Activated CD4-positive, alpha-beta T cell treated with anti-CD3 and anti-CD28 coated beads for 4 hours (primary cell): Measurements from ENCODE around the gene PSMA7.
A peak's percentile ranks its signal among the peaks of the same experiment; 100 is the strongest.

Source experiments
- DNase-seq, 2 donors: peaks; one replicate each; pipeline ENCODE4 v3.0.0-alpha.2; 2020

PSMA7 gene

DNA sequence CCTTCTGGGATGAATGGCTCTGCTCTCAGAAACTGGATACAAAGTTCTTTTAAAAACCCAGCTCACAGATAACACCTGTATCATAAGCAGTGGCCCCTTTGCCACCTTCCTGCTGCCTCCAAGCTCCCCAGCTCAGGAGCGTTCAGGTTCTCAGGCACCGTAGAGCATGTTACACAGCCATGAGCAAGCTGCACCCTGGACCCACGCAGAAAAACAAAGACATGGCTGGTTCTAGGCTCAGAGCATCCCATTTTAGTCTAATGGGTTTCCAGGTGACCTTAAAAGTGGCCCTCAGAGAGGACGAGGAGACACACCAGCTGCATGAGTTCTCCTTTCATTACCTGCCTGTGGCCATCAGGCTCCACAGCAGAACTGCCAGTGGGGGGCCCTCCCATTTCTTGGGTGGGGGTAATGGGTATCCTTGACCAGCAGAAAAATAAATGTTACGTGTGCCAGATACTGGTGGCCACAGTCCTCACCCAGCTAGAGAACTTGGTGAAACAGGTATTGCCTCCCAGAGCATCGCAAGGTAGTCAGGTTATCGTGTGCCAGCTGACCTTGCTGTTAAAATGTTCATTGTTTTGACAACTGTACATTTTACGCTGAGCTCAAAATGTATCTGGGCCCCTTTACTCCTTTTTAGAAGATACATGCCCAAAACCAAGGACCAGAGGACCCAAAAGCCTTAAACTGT is 7.5 kb downstream of the PSMA7 start:
- DNase-seq, result no peak

- DNase-seq, result no peak
Measured at GRCh38 chr20:62134735-62135231, 8.4 kb downstream of the PSMA7 start.

GRCh38 chr20:62133864-62134263 is 9.3 kb downstream of the PSMA7 start:
- no peak for DNase-seq

DNA sequence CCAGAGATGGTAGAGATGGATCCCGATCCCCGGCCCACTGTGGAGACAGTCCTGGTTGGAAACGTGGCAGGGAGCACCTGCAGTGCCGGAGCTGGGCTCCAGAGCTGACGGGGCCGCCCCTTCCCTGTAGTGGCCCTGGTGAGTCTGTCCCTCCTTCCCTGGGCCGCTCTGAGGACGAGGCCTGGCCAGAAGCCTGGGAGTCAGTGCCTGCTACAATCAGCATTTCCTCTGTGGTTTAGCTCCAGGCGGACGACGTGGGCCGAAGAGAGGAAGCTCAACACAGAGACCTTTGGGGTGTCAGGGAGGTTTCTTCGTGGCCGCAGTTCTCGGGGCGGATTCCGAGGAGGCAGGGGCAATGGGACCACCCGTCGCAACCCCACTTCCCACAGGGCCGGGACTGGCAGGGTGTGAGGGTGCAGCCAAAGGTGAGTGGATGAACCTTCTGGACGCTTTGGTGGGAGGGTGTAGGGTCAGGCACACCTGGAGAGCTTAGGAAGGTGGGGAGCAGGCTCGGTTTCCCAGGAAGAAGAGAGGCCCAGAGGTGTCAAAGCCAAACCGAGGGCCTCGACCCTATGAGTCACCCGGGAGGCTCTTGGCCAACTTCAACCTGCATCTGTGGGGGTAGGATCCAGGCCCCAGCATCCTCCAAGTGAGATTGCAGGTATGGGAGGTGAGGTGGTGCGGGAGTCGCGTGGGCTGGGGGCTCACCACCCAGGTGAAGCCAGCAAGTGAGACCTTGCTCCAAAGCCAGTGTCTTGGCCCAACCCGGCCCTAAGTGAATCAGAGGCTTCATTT is 9.9 kb downstream of the PSMA7 start:
- DNase-seq, result no peak

DNA sequence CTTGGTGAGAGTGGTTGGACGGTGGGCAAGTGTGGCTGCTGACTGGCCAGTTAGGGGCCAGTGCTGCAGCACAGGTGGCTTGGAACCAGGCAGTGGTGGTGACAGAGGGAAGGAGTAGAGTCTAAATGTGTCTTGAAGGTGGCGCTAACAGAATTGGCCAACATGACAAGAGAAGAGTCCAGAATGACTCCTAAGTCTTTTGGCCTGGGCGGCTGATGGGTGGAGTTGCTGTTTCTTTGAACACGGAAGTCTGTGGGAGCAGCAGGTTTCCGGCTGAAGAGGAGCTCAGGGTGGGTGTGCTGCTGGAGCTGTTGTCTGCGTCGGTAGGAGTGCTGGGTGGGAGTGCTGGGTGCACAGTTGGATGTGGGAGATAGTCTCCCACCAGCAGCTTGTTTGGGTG is 10.8 kb downstream of the PSMA7 start:
- DNase-seq, result no peak

DNA sequence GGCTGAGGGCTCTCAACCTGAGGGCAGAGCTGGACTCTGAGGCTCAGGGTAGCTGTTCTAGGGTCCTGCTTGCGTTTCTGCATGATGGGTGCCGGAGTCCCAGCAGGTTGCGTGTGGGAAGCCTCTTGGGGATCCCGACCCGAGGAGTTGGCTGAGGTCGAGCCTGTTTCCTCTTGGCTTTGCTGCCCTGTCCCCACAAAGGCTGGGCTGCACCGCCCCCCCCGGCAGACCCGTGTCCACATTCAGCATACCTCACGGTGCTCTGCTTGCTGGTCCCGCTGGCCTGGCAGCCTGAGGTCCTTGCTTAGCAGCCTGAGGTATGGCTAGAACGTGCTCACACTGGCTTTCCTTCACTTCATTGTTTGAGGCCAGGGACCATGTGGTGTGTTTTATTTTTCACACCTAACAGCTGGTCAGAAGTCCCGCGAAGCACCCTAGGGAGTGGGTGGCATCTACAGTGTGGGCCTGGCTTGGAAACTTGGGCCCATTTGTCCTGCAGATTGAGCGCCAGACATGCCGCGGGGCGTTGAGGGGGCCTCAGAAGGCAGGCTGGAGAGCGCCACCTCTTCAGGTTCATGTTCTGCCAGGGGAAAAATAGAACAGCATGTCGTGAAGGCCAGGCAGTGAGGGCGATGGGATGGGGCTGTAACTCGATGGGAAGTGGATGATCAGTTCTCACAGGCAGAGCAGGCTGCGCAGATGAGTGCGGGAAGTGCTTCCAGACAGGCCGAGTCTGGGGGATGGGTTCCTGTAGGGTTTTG is 11.5 kb downstream of the PSMA7 start:
- DNase-seq, result no peak

DNA sequence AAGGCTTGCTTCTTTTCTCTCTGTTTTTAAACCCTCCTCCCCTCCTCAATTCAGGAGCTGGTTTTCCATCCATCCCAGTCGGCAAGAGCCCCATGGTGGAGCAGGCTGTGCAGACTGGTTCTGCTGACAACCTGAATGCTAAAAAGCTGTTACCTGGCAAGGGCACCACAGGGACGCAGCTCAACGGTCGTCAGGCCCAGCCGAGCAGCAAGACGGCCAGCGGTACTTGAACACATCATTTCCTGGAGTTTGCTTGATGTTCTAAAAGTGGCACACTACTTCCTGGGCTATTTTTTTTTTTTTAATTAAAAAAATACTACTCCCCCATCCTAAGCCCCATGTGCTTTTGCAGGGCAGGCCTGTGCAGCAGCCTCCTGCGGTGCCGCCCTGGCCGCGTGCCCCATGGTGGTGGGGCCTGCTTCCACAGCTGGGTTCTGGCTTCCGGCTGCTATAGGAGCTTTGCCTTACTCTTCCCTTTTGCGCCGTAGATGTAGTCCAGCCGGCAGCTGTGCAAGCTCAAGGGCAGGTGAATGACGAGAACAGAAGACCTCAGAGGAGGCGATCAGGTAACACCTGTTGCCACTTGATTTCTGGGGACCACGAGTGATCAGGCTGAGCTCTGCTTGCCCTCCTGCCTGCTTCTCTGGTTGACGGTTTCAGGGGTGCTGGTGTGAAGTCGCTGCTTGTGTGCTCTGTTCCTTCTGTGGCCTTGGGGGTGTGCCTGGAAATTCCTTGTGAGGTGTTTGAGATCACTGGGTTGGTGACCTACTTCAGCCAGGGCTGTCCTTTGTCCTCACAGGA is 13.3 kb downstream of the PSMA7 start:
- DNase-seq, result no peak

DNA sequence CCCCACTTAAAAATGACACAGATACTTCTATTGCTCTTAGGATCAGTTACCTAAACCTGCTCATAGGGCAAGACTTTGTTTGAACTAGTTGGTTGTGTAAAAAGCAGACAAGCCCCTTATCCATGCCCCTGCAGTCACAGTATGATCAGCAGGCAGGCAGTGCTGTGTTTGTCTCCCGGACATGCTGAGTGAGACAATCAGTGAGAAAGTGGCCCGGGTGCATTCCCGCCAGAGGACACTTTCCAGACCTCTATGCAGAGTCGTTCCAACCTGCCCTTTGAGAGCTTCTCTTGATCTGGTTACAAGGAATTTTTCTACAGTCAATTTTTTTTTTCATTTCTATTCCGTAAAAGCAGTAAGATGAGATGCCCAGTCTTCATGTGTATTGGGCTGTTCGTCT is 14.7 kb downstream of the PSMA7 start:
- DNase-seq, result no peak

DNA sequence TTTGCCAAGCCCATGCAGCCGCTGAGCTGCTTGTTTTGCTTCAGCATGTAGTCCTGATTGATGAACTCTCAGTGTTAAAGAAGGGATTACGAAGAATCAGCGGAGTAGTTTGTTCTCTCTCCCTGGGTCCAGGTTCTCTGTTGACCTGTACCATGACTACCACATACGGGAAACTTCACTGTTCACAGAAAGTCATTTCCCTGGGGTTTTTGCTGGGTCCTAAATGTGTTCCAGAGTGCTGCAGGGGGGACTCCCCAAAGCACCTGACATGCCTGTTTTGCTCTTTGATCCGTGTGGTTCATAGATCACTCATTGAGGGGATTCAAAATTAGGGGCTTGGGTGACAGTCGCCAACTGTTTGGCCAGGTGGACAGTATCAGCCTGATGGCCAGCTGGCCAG is 15.4 kb downstream of the PSMA7 start:
- DNase-seq, result no peak

- DNase-seq, result no peak
Measured at GRCh38 chr20:62126141-62126540, 17.1 kb downstream of the PSMA7 start.

GRCh38 chr20:62123450-62124118 is 19.6 kb downstream of the PSMA7 start:
- no peak for DNase-seq

GRCh38 chr20:62122654-62123449 is 20.3 kb downstream of the PSMA7 start:
- peak; percentile 35 to 45 for DNase-seq

GRCh38 chr20:62121776-62122653 is 21.2 kb downstream of the PSMA7 start, which contains the start of gene LSM14B:
TSS of gene LSM14B (plus strand) at chr20:62122475. CDS start at chr20:62122667, 192 bp downstream.
- DNase-seq, result peak; percentile 98 to 99

GRCh38 chr20:62120990-62121775 is 22.0 kb downstream of the PSMA7 start:
- no peak for DNase-seq

DNA sequence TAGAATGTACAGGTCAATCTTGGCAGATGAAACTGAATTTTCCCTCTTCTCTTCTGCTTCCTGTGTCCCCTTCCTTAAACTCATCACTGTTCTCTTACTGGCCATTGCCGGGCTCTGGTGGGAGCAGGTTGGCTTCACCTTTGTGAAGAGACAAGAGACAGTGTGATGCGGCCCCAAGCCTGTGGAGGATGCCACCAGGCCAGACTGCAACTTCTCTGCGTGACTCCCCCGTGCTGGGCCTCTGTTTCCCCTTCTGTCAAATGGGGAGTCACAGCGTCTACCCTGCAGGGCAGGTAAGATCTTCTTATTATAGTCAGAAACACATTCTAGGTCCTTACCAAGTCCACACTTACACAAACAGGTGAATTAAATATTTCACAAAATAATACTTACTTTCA is 22.8 kb downstream of the PSMA7 start:
- no peak for DNase-seq

DNA sequence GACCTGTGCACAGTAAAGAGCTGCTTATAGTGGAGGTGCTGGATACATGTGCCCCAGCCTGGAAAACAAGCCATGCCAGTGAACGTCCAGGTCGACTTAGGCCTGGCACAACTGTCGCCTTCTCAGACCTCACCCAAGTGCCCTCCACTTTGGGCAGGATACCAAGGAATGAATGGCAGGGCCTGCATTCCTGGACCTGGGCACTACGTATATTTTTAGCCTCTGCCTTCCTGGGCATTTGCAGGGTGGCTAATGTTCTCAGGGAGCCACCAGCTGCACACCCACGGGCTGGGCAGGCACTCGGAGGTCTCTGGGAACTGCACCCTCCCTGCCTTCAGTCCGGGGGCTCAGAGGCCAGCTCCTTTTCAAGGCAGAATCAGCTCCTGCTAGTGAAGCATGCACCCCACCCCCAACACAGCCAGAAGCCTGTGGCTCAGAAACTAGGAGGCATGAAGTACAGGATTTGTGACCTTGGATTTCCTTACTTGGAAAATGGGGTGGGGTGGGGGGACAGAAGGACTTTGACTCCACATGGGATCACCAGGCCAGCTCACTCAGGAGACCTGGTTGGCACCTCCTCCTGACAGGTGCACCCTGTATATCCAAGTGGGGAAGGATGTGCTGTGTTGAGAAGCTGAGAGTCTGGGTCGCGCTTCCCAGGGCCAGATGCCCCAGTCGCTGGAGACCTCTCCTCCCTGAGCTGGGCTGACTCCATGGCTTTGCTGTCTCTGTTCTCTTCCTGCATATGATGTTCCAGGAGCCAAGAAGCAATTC is 23.4 kb downstream of the PSMA7 start:
- DNase-seq, result no peak

GRCh38 chr20:62119115-62119514 is 24.1 kb downstream of the PSMA7 start:
- DNase-seq, result no peak
